Kidney (tissue), 14 donors: ENCODE measurements around the gene CCM2. TPM values are rescaled to one million over a fixed set of nuclear protein-coding genes. Genes with fewer than 3 reads are reported as not detected.

ENCODE experiments used
- DNase-seq, 5 donors: peaks; one replicate each; pipeline ENCODE4 v3.0.0-alpha.2; 2013 to 2020
- FAIRE-seq: peaks from 2 replicates; lab custom pipeline; 2012; peaks lifted over from hg19 to GRCh38; lab: Jason Lieb, UNC
- H3K27ac ChIP-seq, 2 donors: one replicate each; pipeline ENCODE4 v1.7.0; 2013; ENCODE audit warnings: low read depth in 2 of 2, low read length in 2 of 2, inconsistent platforms in 1 of 2
- H3K27me3 ChIP-seq: one replicate; pipeline ENCODE4 v1.7.1; 2013; ENCODE audit warnings: low read length, inconsistent platforms; ENCODE audit not compliant: control insufficient read depth, insufficient read depth
- H3K36me3 ChIP-seq, 3 donors: one replicate each; pipeline versions ENCODE4 v1.7.0 to v1.7.1; 2013; ENCODE audit warnings: low read length in 3 of 3, control low read depth in 1 of 3, inconsistent platforms in 1 of 3; ENCODE audit not compliant: insufficient read depth in 3 of 3, control insufficient read depth in 2 of 3
- H3K4me1 ChIP-seq, 3 donors: one replicate each; pipeline versions ENCODE4 v1.7.0 to v1.7.1; 2013; ENCODE audit warnings: low read length in 3 of 3, inconsistent platforms in 1 of 3, low read depth in 1 of 3; ENCODE audit not compliant: control insufficient read depth in 2 of 3, insufficient read depth in 2 of 3
- H3K4me3 ChIP-seq, 3 donors: one replicate each; pipeline versions ENCODE4 v1.7.0 to v1.8.1; 2013; ENCODE audit warnings: low read length in 3 of 3, control low read depth in 1 of 3, inconsistent platforms in 1 of 3
- H3K9ac ChIP-seq, 3 donors: one replicate each; pipeline versions ENCODE4 v1.7.0 to v1.7.1; 2013; ENCODE audit warnings: low read length in 3 of 3, control low read depth in 1 of 3, inconsistent platforms in 1 of 3
- H3K9me3 ChIP-seq, 3 donors: one replicate each; pipeline versions ENCODE4 v1.7.0 to v1.7.1; 2013; ENCODE audit warnings: low read length in 3 of 3, control low read depth in 1 of 3, inconsistent platforms in 1 of 3; ENCODE audit not compliant: control insufficient read depth in 2 of 3, insufficient read depth in 1 of 3
- CTCF ChIP-seq: IDR thresholded peaks from 3 replicates; pipeline ENCODE4 v1.5.1; 2012; ENCODE audit warnings: mild to moderate bottlenecking, moderate library complexity, borderline replicate concordance; ENCODE audit not compliant: insufficient read depth; ENCODE audit errors: extremely low read depth
- intact Hi-C: fragments of 100-400 bp; cut with DNase I; formaldehyde crosslinking; loops from one replicate; pipeline ENCODE4 v1.11.1; 2022
- polyA plus RNA-seq: library from polyadenylated mRNA; stranded (reverse); fragments of 350-450 nt; fragmentation: Illumina TruSeq; extraction: RNeasy Lipid Tissue Mini Kit (QIAGEN cat#74804); gene quantifications from one replicate; pipeline ENCODE4 v1.2.3, GENCODE V29; 2014; ENCODE audit warnings: low read depth, low replicate concordance; ENCODE audit not compliant: insufficient read depth
- total RNA-seq: library from RNA; stranded (reverse); fragmentation: NEBNext Ultra II Directional; extraction: Animal tissue kit (Norgen Biotek cat#: 25700); gene quantifications from one replicate; pipeline ENCODE4 v1.2.1, GENCODE V29; 2021
- donor health status: control.
- donor health status: control.
- donor health status: control.
- donor health status: control.
- donor health status: control.
- donor health status: DM: yes; HTN: yes; CAD: no.
- donor health status: Normal renal cell carcinoma (clear cell type).

The CCM2 gene
- total and polyA plus RNA-seq, 2 donors from 2014 or later: 35.0 to 37.8 TPM

GRCh38 chr7:45028920-45029344, 28.9 kb downstream of the CCM2 start:
- no peaks in the 10 kb centered on the region for H3K9me3 ChIP-seq
- H3K27ac ChIP-seq: no peak overlapping the region
- intact Hi-C loops: no loop called here

DNA sequence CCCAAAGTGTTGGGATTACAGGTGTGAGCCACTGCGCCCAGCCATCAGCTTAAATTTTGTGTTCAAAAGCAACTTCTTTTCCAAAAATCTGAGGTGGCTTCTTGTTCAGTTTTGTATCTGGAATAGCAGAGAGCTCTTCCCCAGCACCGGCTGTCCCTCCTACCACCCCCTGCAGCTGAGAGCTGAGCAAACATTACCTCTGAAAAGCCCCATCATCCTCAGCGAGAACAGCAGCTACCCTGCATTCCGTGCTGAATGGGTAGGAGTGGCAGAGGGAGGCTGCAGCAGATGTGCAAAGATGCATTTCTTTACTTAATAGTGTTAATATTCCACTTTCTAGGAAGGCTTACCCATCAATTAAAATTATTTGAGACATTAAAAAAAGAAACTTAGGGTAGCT, 31.8 kb downstream of the CCM2 start:
- no peak overlapping the region for H3K4me3 ChIP-seq
- H3K9ac ChIP-seq: no peak overlapping the region
- DNase-seq: no peak
- intact Hi-C loops: no loop called here
- peaks cover 0 to 2% (median 0%) of the 10 kb centered on the region in 3 donors for H3K4me1 ChIP-seq
- no peak for FAIRE-seq
- H3K36me3 ChIP-seq: no peaks in the 10 kb centered on the region
- no peaks in the 10 kb centered on the region for H3K9me3 ChIP-seq
- no peaks in the 10 kb centered on the region for H3K27me3 ChIP-seq
- no peak for TF ChIP-seq CTCF
- H3K27ac ChIP-seq: no peak overlapping the region

More at GRCh38 chr7:45028920-45029344, 28.9 kb downstream of the CCM2 start:
- TF ChIP-seq CTCF: no peak
- H3K27me3 ChIP-seq: no peaks in the 10 kb centered on the region
- FAIRE-seq (no peak), DNase-seq (peak in 1 of 5 donors; percentile 26)
- H3K9ac ChIP-seq: no peak overlapping the region
- no peaks in the 10 kb centered on the region for H3K36me3 ChIP-seq
- H3K4me1 ChIP-seq: no peaks in the 10 kb centered on the region
- H3K4me3 ChIP-seq: no peak overlapping the region

DNA sequence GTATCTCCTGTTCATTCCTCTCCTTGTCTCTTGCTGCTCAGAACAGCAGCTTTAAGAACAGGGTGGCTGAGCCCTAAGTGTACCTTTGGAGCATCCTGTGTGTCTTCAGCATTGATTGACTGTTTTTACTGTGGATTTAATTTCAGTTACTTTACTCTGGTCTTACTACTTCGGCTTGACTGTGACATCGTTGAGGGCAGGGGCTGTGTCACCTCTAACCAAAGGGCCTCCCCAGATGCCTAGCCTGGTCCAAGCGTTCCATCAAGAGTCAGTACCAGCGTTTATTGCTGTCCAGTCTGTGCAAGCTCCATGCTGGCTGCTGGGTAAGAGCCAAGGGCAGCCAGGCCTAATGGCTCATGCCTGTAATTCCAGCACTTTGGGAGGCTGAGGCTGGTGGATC, 32.4 kb downstream of the CCM2 start:
- no peak for TF ChIP-seq CTCF
- Histone ChIP-seq H3K27me3 (no peaks in the 10 kb centered on the region), H3K4me1 (peaks cover 0 to 2% (median 0%) of the 10 kb centered on the region in 3 donors), H3K27ac (no peak overlapping the region), H3K9me3 (no peaks in the 10 kb centered on the region), H3K36me3 (no peaks in the 10 kb centered on the region), H3K9ac (no peak overlapping the region), H3K4me3 (no peak overlapping the region)
- DNase-seq: peak in 1 of 5 donors; percentile 11
- intact Hi-C loops: no loop called here
- FAIRE-seq: no peak
